MCF 10A (cell line): ENCODE data around the gene SPINT2. TPM values are rescaled to one million over a fixed set of nuclear protein-coding genes. Genes with fewer than 3 reads are reported as not detected.

Experiments used
- BruUV-seq: library from RNA; stranded (reverse); fragments of 400-500 nt; replicated peaks from 2 replicates; lab custom pipeline; 2021; lab: Mats Ljungman, UMichigan
- CTCF ChIA-PET: fragments of 300-600 bp; sonication (Branson Sonifier 250); formaldehyde crosslinking; extraction: SDS; loops from one replicate; lab custom pipeline; 2021; ENCODE audit warnings: antibody characterized with exemption, inconsistent platforms; lab: Yijun Ruan, JAX
- POLR2A ChIA-PET: fragments of 300-600, 350-650 bp; sonication (Branson Sonifier 250); formaldehyde crosslinking; extraction: SDS; loops from one replicate; lab custom pipeline; 2020; ENCODE audit warnings: antibody characterized with exemption, inconsistent platforms; lab: Yijun Ruan, JAX
- DNase-seq: peaks from one replicate; pipeline ENCODE4 v3.0.0-alpha.2; 2018; ENCODE audit not compliant: unreplicated experiment
- H3K27ac Mint-ChIP-seq: one replicate; pipeline ENCODE4 v1.8.0; 2022; ENCODE audit warnings: mild to moderate bottlenecking, low read depth, mixed read lengths; ENCODE audit not compliant: unreplicated experiment
- H3K27me3 Mint-ChIP-seq: one replicate; pipeline ENCODE4 v1.8.0; 2022; ENCODE audit warnings: mixed read lengths; ENCODE audit not compliant: insufficient read depth, unreplicated experiment
- H3K36me3 Mint-ChIP-seq: one replicate; pipeline ENCODE4 v1.8.0; 2022; ENCODE audit warnings: mild to moderate bottlenecking, moderate library complexity, mixed read lengths; ENCODE audit not compliant: insufficient read depth, unreplicated experiment
- H3K4me1 Mint-ChIP-seq: one replicate; pipeline ENCODE4 v1.8.0; 2022; ENCODE audit warnings: mixed read lengths; ENCODE audit not compliant: insufficient read depth, unreplicated experiment
- H3K4me3 Mint-ChIP-seq: one replicate; pipeline ENCODE4 v1.8.0; 2022; ENCODE audit warnings: mild to moderate bottlenecking, moderate library complexity, mixed read lengths; ENCODE audit not compliant: unreplicated experiment
- H3K9me3 Mint-ChIP-seq: one replicate; pipeline ENCODE4 v1.8.0; 2022; ENCODE audit warnings: mixed read lengths; ENCODE audit not compliant: unreplicated experiment
- intact Hi-C: fragments of 100-400 bp; cut with micrococcal nuclease; formaldehyde crosslinking; loops from 2 replicates; pipeline ENCODE4 v1.14.1; 2022
- total RNA-seq: library from RNA; stranded (reverse); gene quantifications from 2 replicates; pipeline ENCODE4 v1.2.3, GENCODE V29; 2022
- TF ChIP-seq, protein P1 (sequence below): fragments of 200-600 bp; IDR thresholded peaks from one replicate; pipeline ENCODE4 v1.8.0; 2022; ENCODE audit warnings: antibody characterized with exemption, mild to moderate bottlenecking; ENCODE audit not compliant: unreplicated experiment

The SPINT2 gene
- total RNA-seq, 1 experiment from 2014 or later = 333 TPM

DNA sequence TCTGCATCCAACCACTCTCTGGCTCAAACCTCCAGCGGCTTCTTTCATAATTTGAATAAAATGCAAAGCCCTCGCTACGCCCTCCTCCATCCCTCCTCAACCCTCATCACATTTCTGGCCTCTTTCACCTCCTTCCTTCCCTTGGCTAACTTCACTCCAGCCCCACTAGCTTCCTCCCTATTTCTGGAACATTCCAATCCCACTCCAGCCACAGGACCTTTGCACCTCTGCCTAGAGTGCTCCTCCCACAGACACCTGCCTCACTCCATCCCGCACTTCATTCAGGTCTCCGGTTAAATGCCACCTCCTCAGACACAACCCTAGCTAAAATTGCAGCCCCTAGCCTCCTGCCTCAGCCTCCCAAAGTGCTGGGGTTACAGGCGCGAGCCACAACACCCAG, 32.5 kb upstream of the SPINT2 start:
- CTCF ChIA-PET = interaction anchor here (0.7 to 4.9 kb wide), 3 partner anchors 33 to 387 kb away, joined by 3 to 23 read pairs (median 3); partner anchors contain the start of gene CATSPERG
- H3K4me1 Mint-ChIP-seq = peaks cover 7% of the 10 kb centered on the region
- POLR2A ChIA-PET = interaction anchor here (1.2 kb wide), 1 partner anchor 10 kb away, joined by 3 read pairs; no protein-coding TSS in a partner anchor
- TF ChIP-seq, protein P1, sequence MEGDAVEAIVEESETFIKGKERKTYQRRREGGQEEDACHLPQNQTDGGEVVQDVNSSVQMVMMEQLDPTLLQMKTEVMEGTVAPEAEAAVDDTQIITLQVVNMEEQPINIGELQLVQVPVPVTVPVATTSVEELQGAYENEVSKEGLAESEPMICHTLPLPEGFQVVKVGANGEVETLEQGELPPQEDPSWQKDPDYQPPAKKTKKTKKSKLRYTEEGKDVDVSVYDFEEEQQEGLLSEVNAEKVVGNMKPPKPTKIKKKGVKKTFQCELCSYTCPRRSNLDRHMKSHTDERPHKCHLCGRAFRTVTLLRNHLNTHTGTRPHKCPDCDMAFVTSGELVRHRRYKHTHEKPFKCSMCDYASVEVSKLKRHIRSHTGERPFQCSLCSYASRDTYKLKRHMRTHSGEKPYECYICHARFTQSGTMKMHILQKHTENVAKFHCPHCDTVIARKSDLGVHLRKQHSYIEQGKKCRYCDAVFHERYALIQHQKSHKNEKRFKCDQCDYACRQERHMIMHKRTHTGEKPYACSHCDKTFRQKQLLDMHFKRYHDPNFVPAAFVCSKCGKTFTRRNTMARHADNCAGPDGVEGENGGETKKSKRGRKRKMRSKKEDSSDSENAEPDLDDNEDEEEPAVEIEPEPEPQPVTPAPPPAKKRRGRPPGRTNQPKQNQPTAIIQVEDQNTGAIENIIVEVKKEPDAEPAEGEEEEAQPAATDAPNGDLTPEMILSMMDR = no peak
- no peak overlapping the region for H3K4me3 Mint-ChIP-seq
- BruUV-seq = no TSS peak
- H3K27me3 Mint-ChIP-seq = peaks cover 46% of the 10 kb centered on the region
- no peaks in the 10 kb centered on the region for H3K9me3 Mint-ChIP-seq
- H3K27ac Mint-ChIP-seq = no peak overlapping the region
- intact Hi-C loops = loop anchor here (5.0 to 10.0 kb wide), 4 partner anchors 90 to 703 kb away; partner anchors contain the start of genes MRPS12 and SARS2
- no peak for DNase-seq
- no peaks in the 10 kb centered on the region for H3K36me3 Mint-ChIP-seq

DNA sequence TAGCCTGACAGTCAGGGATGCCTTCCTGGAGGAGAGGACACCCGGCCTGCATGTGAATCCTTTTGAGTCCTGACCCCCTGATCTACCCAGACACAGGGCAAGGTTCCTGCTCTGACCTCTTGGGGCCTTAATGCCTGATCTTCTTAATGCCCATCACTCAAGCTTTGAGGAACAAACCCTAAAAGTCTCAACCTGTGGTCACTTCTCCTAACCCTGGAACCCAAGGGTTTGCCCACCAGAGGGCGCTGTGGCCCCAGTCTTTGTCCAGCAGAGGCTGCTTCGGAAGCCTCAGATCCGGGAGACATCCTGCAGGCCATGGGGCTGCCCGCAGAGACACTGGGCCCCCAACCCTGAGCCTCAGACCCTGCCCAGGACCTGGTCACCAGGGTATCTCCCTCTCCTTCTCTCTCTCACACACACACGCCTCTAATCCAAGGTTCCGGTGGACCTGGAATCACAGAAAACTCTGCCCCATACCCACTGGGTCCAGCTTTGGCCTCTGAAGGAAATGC, 30.6 kb upstream of the SPINT2 start:
- no TSS peak for BruUV-seq
- CTCF ChIA-PET = interaction anchor here (0.5 to 4.9 kb wide), 21 partner anchors 9 to 335 kb away, joined by 3 to 23 read pairs (median 4); partner anchors contain the start of genes CATSPERG, FAM98C, GGN and PSMD8
- H3K27ac Mint-ChIP-seq = no peak overlapping the region
- no peaks in the 10 kb centered on the region for H3K36me3 Mint-ChIP-seq
- TF ChIP-seq, protein P1 = peak; percentile 83
- no peaks in the 10 kb centered on the region for H3K4me1 Mint-ChIP-seq
- intact Hi-C loops = loop anchor here (2.0 to 10.0 kb wide), 5 partner anchors 91 to 701 kb away; partner anchors contain the start of genes CATSPERG, MRPS12 and SARS2
- H3K4me3 Mint-ChIP-seq = no peak overlapping the region
- peaks cover 31% of the 10 kb centered on the region for H3K27me3 Mint-ChIP-seq
- DNase-seq = peak; percentile 83
- no peaks in the 10 kb centered on the region for H3K9me3 Mint-ChIP-seq
- POLR2A ChIA-PET = no interaction called here

DNA sequence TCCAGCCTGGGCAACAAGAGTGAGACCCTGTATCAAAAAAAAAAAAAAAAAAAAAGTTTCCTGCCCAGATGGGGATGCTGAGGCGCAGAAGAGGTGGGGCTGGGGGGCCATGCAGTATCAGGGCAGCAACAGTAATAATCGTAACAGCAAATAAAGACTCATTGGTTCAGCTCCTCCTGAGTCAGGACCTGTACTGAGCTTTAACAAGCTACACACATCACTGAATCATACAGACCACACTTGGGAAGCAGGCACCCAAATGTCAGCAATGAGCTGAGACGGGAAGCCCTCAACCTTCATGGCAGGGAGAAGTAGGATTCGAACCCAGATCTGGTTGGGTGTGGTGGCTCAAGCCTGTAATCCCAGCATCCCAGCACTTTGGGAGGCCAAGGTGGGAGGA, 29.8 kb upstream of the SPINT2 start:
- no peak overlapping the region for H3K27ac Mint-ChIP-seq
- no TSS peak for BruUV-seq
- no peak overlapping the region for H3K4me3 Mint-ChIP-seq
- no peaks in the 10 kb centered on the region for H3K36me3 Mint-ChIP-seq
- ChIA-PET CTCF (interaction anchor here (0.5 to 4.9 kb wide), 25 partner anchors 9 to 699 kb away, joined by 3 to 23 read pairs (median 4); partner anchors contain the start of genes CATSPERG, FAM98C, GGN and PSMD8), POLR2A (interaction anchor here (0.6 kb wide), 1 partner anchor 9 kb away, joined by 3 read pairs; no protein-coding TSS in a partner anchor)
- no peaks in the 10 kb centered on the region for H3K4me1 Mint-ChIP-seq
- no peaks in the 10 kb centered on the region for H3K9me3 Mint-ChIP-seq
- H3K27me3 Mint-ChIP-seq = peaks cover 28% of the 10 kb centered on the region
- TF ChIP-seq, protein P1 = no peak
- DNase-seq = no peak
- intact Hi-C loops = loop anchor here (2.0 to 10.0 kb wide), 5 partner anchors 92 to 700 kb away; partner anchors contain the start of genes CATSPERG, MRPS12 and SARS2

DNA sequence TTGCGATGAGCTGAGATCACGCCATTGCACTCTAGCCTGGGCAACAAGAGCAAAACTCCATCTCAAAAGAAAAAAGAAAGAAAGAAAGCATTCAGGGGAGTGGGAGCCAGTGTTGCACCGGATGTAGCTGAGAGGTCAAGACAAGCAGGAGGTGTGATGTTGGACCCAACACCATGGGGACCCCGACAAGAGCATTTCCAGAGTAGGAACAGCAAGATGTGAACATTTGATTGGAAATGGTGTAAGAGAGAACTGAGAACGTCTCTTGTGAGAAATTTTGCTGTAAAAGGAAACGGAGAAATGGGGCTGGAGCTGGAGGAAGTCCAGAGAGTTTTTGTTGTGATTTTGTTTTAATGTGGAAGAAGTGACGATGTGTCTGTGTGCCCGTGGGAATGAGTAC, 24.6 kb upstream of the SPINT2 start:
- no peak for DNase-seq
- POLR2A ChIA-PET = interaction anchor here (0.7 kb wide), 1 partner anchor 24 kb away, joined by 3 read pairs; no protein-coding TSS in a partner anchor
- Mint-ChIP-seq H3K36me3 (no peaks in the 10 kb centered on the region), H3K4me1 (peaks cover 9% of the 10 kb centered on the region), H3K27me3 (no peaks in the 10 kb centered on the region), H3K9me3 (no peaks in the 10 kb centered on the region), H3K4me3 (no peak overlapping the region), H3K27ac (peak overlapping the region; percentile 21)
- BruUV-seq = no TSS peak
- intact Hi-C loops = loop anchor here (10.0 kb wide), 4 partner anchors 165 to 695 kb away; partner anchors contain the start of genes FAM98C, MRPS12 and SARS2
- CTCF ChIA-PET = interaction anchor here (0.6 to 1.8 kb wide), 8 partner anchors 12 to 538 kb away, joined by 3 to 14 read pairs (median 4); partner anchors contain the start of genes CATSPERG, SIPA1L3 and WDR87
- TF ChIP-seq, protein P1 = no peak
